Neural cell (in vitro differentiated cells): Measurements from ENCODE around the gene GUCA2A. TPM values are rescaled to one million over a fixed set of nuclear protein-coding genes. Genes with fewer than 3 reads are reported as not detected.
"Not testable (repeated sequence)": the region's sequence is repeated elsewhere in the genome, so short reads cannot be mapped to it uniquely, and the experiment has no call there.

Experiments
- H2AFZ ChIP-seq: fragments of 200-600, 300-800 bp; sonication (generic), shearing (Covaris generic); 2 replicates; pipeline ENCODE4 v1.6.0; 2014; ENCODE audit warnings: low read depth, mild to moderate bottlenecking, antibody characterized with exemption, low read length, moderate library complexity
- H3F3A ChIP-seq: fragments of 200-600 bp; shearing (Covaris generic); 2 replicates; pipeline ENCODE4 v1.6.1; 2016; ENCODE audit warnings: mild to moderate bottlenecking, moderate library complexity, mixed read lengths, antibody characterized with exemption, low read length; ENCODE audit not compliant: insufficient read depth, poor library complexity, severe bottlenecking
- H3K27ac ChIP-seq: fragments of 200-600, 300-800 bp; sonication (generic), shearing (Covaris generic); 2 replicates; pipeline ENCODE4 v1.5.1; 2014; ENCODE audit warnings: mild to moderate bottlenecking, low read length, moderate library complexity
- H3K27me3 ChIP-seq: fragments of 300-800, 200-600 bp; sonication (generic), shearing (Covaris generic); 2 replicates; pipeline ENCODE4 v1.6.0; 2014; ENCODE audit warnings: mild to moderate bottlenecking, low read depth, low read length, moderate library complexity; ENCODE audit not compliant: insufficient read depth
- H3K36me3 ChIP-seq: fragments of 300-800, 200-600 bp; sonication (generic), shearing (Covaris generic); 2 replicates; pipeline ENCODE4 v1.5.1; 2014; ENCODE audit warnings: mild to moderate bottlenecking, antibody characterized with exemption, low read length, moderate library complexity; ENCODE audit not compliant: insufficient read depth
- H3K4me2 ChIP-seq: fragments of 300-800, 200-600 bp; sonication (generic), shearing (Covaris generic); 2 replicates; pipeline ENCODE4 v1.6.0; 2014; ENCODE audit warnings: mild to moderate bottlenecking, low read length
- H3K4me3 ChIP-seq: fragments of 300-800, 200-600 bp; sonication (generic), shearing (Covaris generic); 2 replicates; pipeline ENCODE4 v1.5.1; 2014; ENCODE audit warnings: mild to moderate bottlenecking, low read length, moderate library complexity
- H3K79me2 ChIP-seq: fragments of 200-600 bp; shearing (Covaris generic); replicated peaks from 2 replicates; pipeline ENCODE4 v1.6.0; 2014; ENCODE audit warnings: mild to moderate bottlenecking, low read length, moderate library complexity; ENCODE audit not compliant: insufficient read depth
- H3K9ac ChIP-seq: fragments of 300-800, 200-600 bp; sonication (generic), shearing (Covaris generic); 2 replicates; pipeline ENCODE4 v1.6.1; 2016; ENCODE audit warnings: mild to moderate bottlenecking, low read length, mixed read lengths
- H3K9me2 ChIP-seq: fragments of 200-600 bp; shearing (Covaris generic); 2 replicates; pipeline ENCODE4 v1.6.1; 2016; ENCODE audit warnings: mild to moderate bottlenecking, low read length, mixed read lengths; ENCODE audit not compliant: insufficient read depth
- H3K9me3 ChIP-seq: fragments of 200-600, 300-800 bp; sonication (generic), shearing (Covaris generic); 2 replicates; pipeline ENCODE4 v1.6.1; 2016; ENCODE audit warnings: mild to moderate bottlenecking, mixed run types, low read length, moderate library complexity, mixed read lengths
- H4K20me1 ChIP-seq: fragments of 200-600 bp; shearing (Covaris generic); 2 replicates; pipeline ENCODE4 v1.6.1; 2016; ENCODE audit warnings: mild to moderate bottlenecking, mixed run types; ENCODE audit not compliant: insufficient read depth
- CTCF ChIP-seq: fragments of 450-650 bp; IDR thresholded peaks from 2 replicates; pipeline ENCODE4 v1.5.1; 2014; ENCODE audit warnings: antibody characterized with exemption, mild to moderate bottlenecking, moderate library complexity; ENCODE audit not compliant: poor library complexity, severe bottlenecking
- EP300 ChIP-seq: fragments of 450-650 bp; conservative IDR thresholded peaks from 2 replicates; pipeline ENCODE4 v1.6.1; 2014; ENCODE audit warnings: antibody characterized with exemption, mild to moderate bottlenecking, moderate library complexity; ENCODE audit not compliant: poor library complexity, severe bottlenecking
- EZH2 ChIP-seq: fragments of 200-600, 300-800 bp; shearing (Covaris generic), sonication (generic); IDR thresholded peaks from 2 replicates; pipeline ENCODE4 v1.6.1; 2014; ENCODE audit warnings: antibody characterized with exemption, low read length, borderline replicate concordance, mild to moderate bottlenecking; ENCODE audit not compliant: insufficient read depth, poor library complexity, severe bottlenecking
- MXI1 ChIP-seq: fragments of 450-650 bp; conservative IDR thresholded peaks from 2 replicates; pipeline ENCODE4 v1.6.1; 2014; ENCODE audit warnings: antibody characterized with exemption, mild to moderate bottlenecking; ENCODE audit not compliant: poor library complexity, severe bottlenecking
- POLR2AphosphoS5 ChIP-seq: IDR thresholded peaks from 2 replicates; pipeline ENCODE4 v1.6.1; 2012
- RAD21 ChIP-seq: fragments of 450-650 bp; conservative IDR thresholded peaks from 2 replicates; pipeline ENCODE4 v1.6.1; 2014; ENCODE audit warnings: antibody characterized with exemption, mild to moderate bottlenecking, moderate library complexity
- SMC3 ChIP-seq: fragments of 450-650 bp; conservative IDR thresholded peaks from 2 replicates; pipeline ENCODE4 v1.6.1; 2014; ENCODE audit warnings: antibody characterized with exemption, mild to moderate bottlenecking, moderate library complexity; ENCODE audit not compliant: poor library complexity
- TAF1 ChIP-seq: IDR thresholded peaks from 2 replicates; pipeline ENCODE4 v1.6.1; 2012; ENCODE audit warnings: low read depth
- polyA plus RNA-seq: library from polyadenylated mRNA; depleted of rRNA; stranded (reverse); fragments of >200 nt; gene quantifications from 2 replicates; pipeline ENCODE4 v1.2.3, GENCODE V29; 2014
- TF ChIP-seq, protein P1 (sequence below): IDR thresholded peaks from 2 replicates; pipeline ENCODE4 v1.6.1; 2012; ENCODE audit warnings: borderline replicate concordance

Gene GUCA2A
- polyA plus RNA-seq, 1 donor from 2014 or later, result not detected

- no peak overlapping the region for H2AFZ ChIP-seq
- H3K79me2 ChIP-seq, result no peaks in the 10 kb centered on the region
- H3K9ac ChIP-seq, result no peak overlapping the region
- no peaks in the 10 kb centered on the region for H4K20me1 ChIP-seq
- H3K4me3 ChIP-seq, result no peak overlapping the region
- no peak overlapping the region for H3K4me2 ChIP-seq
- H3K36me3 ChIP-seq, result no peaks in the 10 kb centered on the region
- H3F3A ChIP-seq, result no peaks in the 10 kb centered on the region
- no peak for TF ChIP-seq EP300
- no peaks in the 10 kb centered on the region for H3K9me2 ChIP-seq
- H3K9me3 ChIP-seq, result peaks cover 6% of the 10 kb centered on the region
- H3K27ac ChIP-seq, result no peak overlapping the region
- no peaks in the 10 kb centered on the region for H3K27me3 ChIP-seq
These were observed 46.0 kb upstream of the GUCA2A start for GRCh38 chr1:42210421-42211133.

- Histone ChIP-seq H3K4me2 (no peak overlapping the region), H4K20me1 (no peaks in the 10 kb centered on the region), H3K27ac (no peak overlapping the region), H3K79me2 (no peaks in the 10 kb centered on the region), H3K27me3 (no peaks in the 10 kb centered on the region), H2AFZ (no peak overlapping the region), H3K9me3 (peaks cover 4% of the 10 kb centered on the region), H3K36me3 (no peaks in the 10 kb centered on the region), H3F3A (no peaks in the 10 kb centered on the region), H3K9me2 (no peaks in the 10 kb centered on the region), H3K9ac (no peak overlapping the region), H3K4me3 (no peak overlapping the region)
- no peak for TF ChIP-seq SMC3
- no peak for TF ChIP-seq EZH2
- no peak for TF ChIP-seq MXI1
- TF ChIP-seq RAD21, result no peak
- TF ChIP-seq TAF1, result no peak
- no peak for TF ChIP-seq POLR2AphosphoS5
- no peak for TF ChIP-seq EP300
- TF ChIP-seq CTCF, result no peak
- TF ChIP-seq, protein P1, sequence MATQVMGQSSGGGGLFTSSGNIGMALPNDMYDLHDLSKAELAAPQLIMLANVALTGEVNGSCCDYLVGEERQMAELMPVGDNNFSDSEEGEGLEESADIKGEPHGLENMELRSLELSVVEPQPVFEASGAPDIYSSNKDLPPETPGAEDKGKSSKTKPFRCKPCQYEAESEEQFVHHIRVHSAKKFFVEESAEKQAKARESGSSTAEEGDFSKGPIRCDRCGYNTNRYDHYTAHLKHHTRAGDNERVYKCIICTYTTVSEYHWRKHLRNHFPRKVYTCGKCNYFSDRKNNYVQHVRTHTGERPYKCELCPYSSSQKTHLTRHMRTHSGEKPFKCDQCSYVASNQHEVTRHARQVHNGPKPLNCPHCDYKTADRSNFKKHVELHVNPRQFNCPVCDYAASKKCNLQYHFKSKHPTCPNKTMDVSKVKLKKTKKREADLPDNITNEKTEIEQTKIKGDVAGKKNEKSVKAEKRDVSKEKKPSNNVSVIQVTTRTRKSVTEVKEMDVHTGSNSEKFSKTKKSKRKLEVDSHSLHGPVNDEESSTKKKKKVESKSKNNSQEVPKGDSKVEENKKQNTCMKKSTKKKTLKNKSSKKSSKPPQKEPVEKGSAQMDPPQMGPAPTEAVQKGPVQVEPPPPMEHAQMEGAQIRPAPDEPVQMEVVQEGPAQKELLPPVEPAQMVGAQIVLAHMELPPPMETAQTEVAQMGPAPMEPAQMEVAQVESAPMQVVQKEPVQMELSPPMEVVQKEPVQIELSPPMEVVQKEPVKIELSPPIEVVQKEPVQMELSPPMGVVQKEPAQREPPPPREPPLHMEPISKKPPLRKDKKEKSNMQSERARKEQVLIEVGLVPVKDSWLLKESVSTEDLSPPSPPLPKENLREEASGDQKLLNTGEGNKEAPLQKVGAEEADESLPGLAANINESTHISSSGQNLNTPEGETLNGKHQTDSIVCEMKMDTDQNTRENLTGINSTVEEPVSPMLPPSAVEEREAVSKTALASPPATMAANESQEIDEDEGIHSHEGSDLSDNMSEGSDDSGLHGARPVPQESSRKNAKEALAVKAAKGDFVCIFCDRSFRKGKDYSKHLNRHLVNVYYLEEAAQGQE, result no peak
These were observed 45.1 kb upstream of the GUCA2A start for GRCh38 chr1:42209526-42210251.

- H3K27me3 ChIP-seq, H3K9ac ChIP-seq, H4K20me1 ChIP-seq, H2AFZ ChIP-seq, H3K36me3 ChIP-seq, H3F3A ChIP-seq, H3K27ac ChIP-seq, H3K9me3 ChIP-seq, H3K4me3 ChIP-seq, H3K4me2 ChIP-seq, H3K79me2 ChIP-seq, H3K9me2 ChIP-seq: not testable (repeated sequence)
These were observed 42.4 kb upstream of the GUCA2A start for GRCh38 chr1:42206930-42207329.
